HepG2 (cell line): ENCODE results near the gene P2RX3. TPM values are rescaled to one million over a fixed set of nuclear protein-coding genes. Genes with fewer than 3 reads are reported as not detected.

Experiments
- ARID5B ChIP-seq: IDR thresholded peaks from 2 replicates; pipeline ENCODE4 v1.4.0; 2020; ENCODE audit warnings: mild to moderate bottlenecking, missing genetic modification reagents
- EP300 ChIP-seq, 3 experiments: sonication (generic) in 1 of 3; formaldehyde crosslinking in 1 of 3; IDR thresholded peaks; 2 replicates each; pipeline versions ENCODE4 v1.5.1 to v1.6.1; 2011 to 2020; ENCODE audit warnings: low read depth in 2 of 3, low read length in 2 of 3, borderline replicate concordance in 1 of 3, improper control_type of control experiment in 1 of 3, mild to moderate bottlenecking in 1 of 3, missing genetic modification reagents in 1 of 3, moderate library complexity in 1 of 3
- ETV6 ChIP-seq: sonication (generic); formaldehyde crosslinking; conservative IDR thresholded peaks from 2 replicates; pipeline ENCODE4 v1.4.0; 2020; ENCODE audit warnings: missing genetic modification reagents
- FOXA3 ChIP-seq: IDR thresholded peaks from 2 replicates; pipeline ENCODE4 v1.6.1; 2016; ENCODE audit warnings: missing genetic modification reagents, missing compliant biosample characterization
- FOXK2 ChIP-seq: fragments of 450-650 bp; IDR thresholded peaks from 2 replicates; pipeline ENCODE4 v1.6.1; 2016
- GABPB1 ChIP-seq: IDR thresholded peaks from 2 replicates; pipeline ENCODE4 v1.6.1; 2016; ENCODE audit warnings: mild to moderate bottlenecking, missing genetic modification reagents, moderate library complexity, missing compliant biosample characterization
- GMEB1 ChIP-seq: sonication (generic); formaldehyde crosslinking; IDR thresholded peaks from 2 replicates; pipeline ENCODE4 v1.5.1; 2020; ENCODE audit warnings: missing genetic modification reagents, mild to moderate bottlenecking, borderline replicate concordance
- HMGA1 ChIP-seq: sonication (generic); formaldehyde crosslinking; conservative IDR thresholded peaks from 2 replicates; pipeline ENCODE4 v1.4.0; 2020; ENCODE audit warnings: missing genetic modification reagents
- ISX ChIP-seq: sonication (generic); formaldehyde crosslinking; conservative IDR thresholded peaks from 2 replicates; pipeline ENCODE4 v1.5.0; 2020; ENCODE audit warnings: missing genetic modification reagents
- KLF13 ChIP-seq: sonication (generic); formaldehyde crosslinking; IDR thresholded peaks from 2 replicates; pipeline ENCODE4 v1.4.0; 2020; ENCODE audit warnings: mild to moderate bottlenecking, missing genetic modification reagents
- NFE2L1 ChIP-seq: sonication (generic); formaldehyde crosslinking; IDR thresholded peaks from 2 replicates; pipeline ENCODE4 v1.4.0; 2020; ENCODE audit warnings: missing genetic modification reagents, mild to moderate bottlenecking, borderline replicate concordance
- PHF20 ChIP-seq: sonication (generic); formaldehyde crosslinking; IDR thresholded peaks from 2 replicates; pipeline ENCODE4 v1.5.0; 2020; ENCODE audit warnings: mild to moderate bottlenecking, missing genetic modification reagents
- PPARG ChIP-seq: conservative IDR thresholded peaks from 2 replicates; pipeline ENCODE4 v1.6.1; 2016; ENCODE audit warnings: missing biosample characterization, missing genetic modification reagents
- RAD21 ChIP-seq: fragments of 450-650 bp; formaldehyde crosslinking; IDR thresholded peaks from 2 replicates; pipeline ENCODE4 v1.5.0; 2020; ENCODE audit warnings: mild to moderate bottlenecking
- RFX3 ChIP-seq: IDR thresholded peaks from 2 replicates; pipeline ENCODE4 v1.6.1; 2016; ENCODE audit warnings: missing biosample characterization, missing genetic modification reagents
- SCMH1 ChIP-seq: sonication (generic); formaldehyde crosslinking; IDR thresholded peaks from 2 replicates; pipeline ENCODE4 v1.9.0; 2021; ENCODE audit warnings: missing genetic modification reagents, mild to moderate bottlenecking, borderline replicate concordance
- SIX4 ChIP-seq: sonication (generic); formaldehyde crosslinking; IDR thresholded peaks from 2 replicates; pipeline ENCODE4 v1.4.0; 2020; ENCODE audit warnings: missing genetic modification reagents
- SRF ChIP-seq: IDR thresholded peaks from 2 replicates; pipeline ENCODE4 v1.6.1; 2011; ENCODE audit warnings: mild to moderate bottlenecking, low read depth, low read length, moderate library complexity
- ZBTB38 ChIP-seq: sonication (generic); formaldehyde crosslinking; IDR thresholded peaks from 2 replicates; pipeline ENCODE4 v1.5.1; 2020; ENCODE audit warnings: mild to moderate bottlenecking, missing genetic modification reagents
- ZBTB7B ChIP-seq: sonication (generic); formaldehyde crosslinking; IDR thresholded peaks from 2 replicates; pipeline ENCODE4 v1.4.0; 2020; ENCODE audit warnings: missing genetic modification reagents
- ZFP1 ChIP-seq: IDR thresholded peaks from 2 replicates; pipeline ENCODE4 v1.6.1; 2016
- ZNF10 ChIP-seq: sonication (generic); formaldehyde crosslinking; IDR thresholded peaks from 2 replicates; pipeline ENCODE4 v1.4.0; 2020; ENCODE audit warnings: mild to moderate bottlenecking, low read depth, missing genetic modification reagents, borderline replicate concordance
- ZNF205 ChIP-seq: IDR thresholded peaks from 2 replicates; pipeline ENCODE4 v1.6.1; 2018; ENCODE audit warnings: missing biosample characterization, missing genetic modification reagents
- ZNF224 ChIP-seq: sonication (generic); formaldehyde crosslinking; IDR thresholded peaks from 2 replicates; pipeline ENCODE4 v1.5.0; 2020; ENCODE audit warnings: mild to moderate bottlenecking, missing genetic modification reagents
- ZNF292 ChIP-seq: sonication (generic); formaldehyde crosslinking; IDR thresholded peaks from 2 replicates; pipeline ENCODE4 v1.8.1; 2022; ENCODE audit warnings: mild to moderate bottlenecking, low read depth, missing genetic modification reagents, borderline replicate concordance
- ZNF33B ChIP-seq: sonication (generic); formaldehyde crosslinking; IDR thresholded peaks from 2 replicates; pipeline ENCODE4 v1.5.1; 2020; ENCODE audit warnings: mild to moderate bottlenecking, missing genetic modification reagents
- ZNF619 ChIP-seq: sonication (generic); formaldehyde crosslinking; IDR thresholded peaks from 2 replicates; pipeline ENCODE4 v1.4.0; 2020; ENCODE audit warnings: mild to moderate bottlenecking, missing genetic modification reagents
- ZNF747 ChIP-seq: sonication (generic); formaldehyde crosslinking; IDR thresholded peaks from 2 replicates; pipeline ENCODE4 v1.8.1; 2023; ENCODE audit warnings: missing genetic modification reagents, mild to moderate bottlenecking, borderline replicate concordance
- ZNF776 ChIP-seq: sonication (generic); formaldehyde crosslinking; IDR thresholded peaks from 2 replicates; pipeline ENCODE4 v1.4.0; 2020; ENCODE audit warnings: mild to moderate bottlenecking, missing genetic modification reagents
- polyA plus RNA-seq, 8 experiments: library from polyadenylated mRNA; depleted of rRNA in 3 of 8; stranded (reverse) in 7 of 8; unstranded in 1 of 8; fragments of >200 nt; fragmentation: Illumina TruSeq in 4 of 8; extraction: Trizol in 4 of 8; gene quantifications; 2 replicates each; pipeline versions ENCODE4 v1.2.1 to v1.2.3, GENCODE V29; 2011 to 2016; ENCODE audit warnings: low read depth in 4 of 8, missing spikeins in 1 of 8, mixed read lengths in 1 of 8; ENCODE audit not compliant: insufficient read depth in 1 of 8
- total RNA-seq, 5 experiments: library from RNA; depleted of rRNA; stranded (reverse); fragments of >200 nt; fragmentation: Illumina TruSeq; extraction: Trizol; gene quantifications; 2 replicates each; pipeline ENCODE4 v1.2.3, GENCODE V29; 2016; ENCODE audit warnings: low read depth in 1 of 5

The P2RX3 gene
- total and polyA plus RNA-seq, 2 of the 13 experiments (the other 11 are each of a cell fraction or from before 2014, with no cell fraction given): 0.08 TPM; not detected in 1

GRCh38 chr11:57310630-57311086 lies 27.5 kb upstream of the P2RX3 start (continued):
- TF ChIP-seq ZNF776 (CRISPR knock-in tag) (no peak), ZBTB7B (CRISPR knock-in tag) (peak; percentile 60; the same call in 1 of the 2 replicates), SCMH1 (no peak), ZNF224 (CRISPR knock-in tag) (peak; percentile 53; the same call in 1 of the 2 replicates), ZNF619 (CRISPR knock-in tag) (no peak), HMGA1 (CRISPR knock-in tag) (no peak), ETV6 (no peak), FOXK2 (no peak), NFE2L1 (CRISPR knock-in tag) (no peak), ZNF747 (CRISPR knock-in tag) (no peak), ZNF205 (no peak), SRF (no peak), SIX4 (CRISPR knock-in tag) (no peak), GMEB1 (peak; percentile 1; the same call in 1 of the 2 replicates), ZBTB38 (no peak), RFX3 (CRISPR knock-in tag) (no peak), FOXA3 (CRISPR knock-in tag) (peak; percentile 94), RAD21 (CRISPR knock-in tag) (no peak), PHF20 (no peak), ARID5B (CRISPR knock-in tag) (peak; percentile 70), EP300 (IDR thresholded peaks at IDR 0.05; ENCODE audit: low read depth in 2 of 2, low read length in 2 of 2) (0 out of 4 replicates have a peak, but pooled peaks of 1 of the 2 experiments have one; percentile 47), EP300 (CRISPR knock-in tag; IDR thresholded peaks at IDR 0.05; ENCODE audit: borderline replicate concordance) (no peak), GABPB1 (CRISPR knock-in tag) (no peak), ZNF292 (CRISPR knock-in tag) (peak; percentile 24; the same call in 1 of the 2 replicates), ZNF33B (no peak), ZFP1 (peak; percentile 73; the same call in 1 of the 2 replicates), KLF13 (CRISPR knock-in tag) (no peak), ISX (no peak), PPARG (no peak), ZNF10 (no peak)
